Glutamatergic neuron (in vitro differentiated cells): ENCODE data around the gene CDC14A. TPM values are rescaled to one million over a fixed set of nuclear protein-coding genes. Genes with fewer than 3 reads are reported as not detected.

Source experiments
- DNase-seq: peaks from one replicate; pipeline ENCODE4 v3.0.0; 2022
- H3K27ac Mint-ChIP-seq: one replicate; pipeline ENCODE4 v1.8.0; 2020; ENCODE audit warnings: mild to moderate bottlenecking, mixed read lengths, inconsistent platforms; ENCODE audit not compliant: unreplicated experiment
- H3K27me3 Mint-ChIP-seq: one replicate; pipeline ENCODE4 v1.8.0; 2020; ENCODE audit warnings: mild to moderate bottlenecking, moderate library complexity, mixed read lengths, inconsistent platforms; ENCODE audit not compliant: unreplicated experiment
- H3K36me3 Mint-ChIP-seq: one replicate; pipeline ENCODE4 v1.8.0; 2020; ENCODE audit warnings: mild to moderate bottlenecking, mixed read lengths, inconsistent platforms; ENCODE audit not compliant: unreplicated experiment
- H3K4me1 Mint-ChIP-seq: one replicate; pipeline ENCODE4 v1.8.0; 2020; ENCODE audit warnings: mild to moderate bottlenecking, low read depth, mixed read lengths, inconsistent platforms; ENCODE audit not compliant: unreplicated experiment
- H3K4me3 Mint-ChIP-seq: one replicate; pipeline ENCODE4 v1.8.0; 2020; ENCODE audit warnings: mild to moderate bottlenecking, mixed read lengths, inconsistent platforms; ENCODE audit not compliant: unreplicated experiment
- H3K9me3 Mint-ChIP-seq: one replicate; pipeline ENCODE4 v1.8.0; 2020; ENCODE audit warnings: mild to moderate bottlenecking, moderate library complexity, mixed read lengths, inconsistent platforms; ENCODE audit not compliant: unreplicated experiment
- CTCF ChIP-seq: fragments of 200-600 bp; sonication (generic); IDR thresholded peaks from one replicate; pipeline ENCODE4 v1.5.0; 2021; ENCODE audit not compliant: partially characterized antibody, unreplicated experiment
- total RNA-seq: library from RNA; stranded (reverse); fragmentation: NEBNext Ultra II Directional; extraction: Animal tissue kit (Norgen Biotek cat#: 25700); gene quantifications from one replicate; pipeline ENCODE4 v1.2.1, GENCODE V29; 2021; ENCODE audit not compliant: unreplicated experiment

Gene CDC14A
- total RNA-seq, 1 donor from 2014 or later: 9.2 TPM

DNA sequence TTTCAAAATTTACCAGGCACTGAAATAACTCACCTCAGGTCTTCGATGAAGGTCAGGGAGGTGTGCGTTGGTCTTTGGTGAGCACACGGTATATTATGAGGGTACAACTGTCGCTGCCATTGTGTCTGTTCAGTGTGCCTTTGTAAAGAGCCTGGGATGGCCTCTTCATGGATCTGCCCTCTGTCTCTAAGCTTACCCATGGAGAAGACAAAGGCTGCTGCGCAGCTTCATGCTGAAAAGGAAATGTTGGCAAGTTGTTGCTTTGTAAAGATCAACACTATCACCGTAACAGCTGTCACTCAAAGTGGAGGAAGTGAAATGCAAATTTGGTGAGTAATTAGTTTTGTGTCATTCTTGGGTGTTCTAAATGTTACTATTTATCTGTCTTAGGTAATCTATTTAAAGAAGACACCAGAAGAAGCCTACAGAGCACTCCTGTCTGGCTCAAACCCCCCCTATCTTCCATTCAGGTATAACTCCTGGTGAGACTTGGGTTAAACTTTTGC is 71.6 kb downstream of the CDC14A start:
- Mint-ChIP-seq H3K27ac (no peak overlapping the region), H3K4me1 (no peaks in the 10 kb centered on the region), H3K9me3 (no peaks in the 10 kb centered on the region), H3K36me3 (no peaks in the 10 kb centered on the region), H3K4me3 (no peak overlapping the region), H3K27me3 (peaks cover 2% of the 10 kb centered on the region)
- no peak for DNase-seq
- TF ChIP-seq CTCF: no peak

DNA sequence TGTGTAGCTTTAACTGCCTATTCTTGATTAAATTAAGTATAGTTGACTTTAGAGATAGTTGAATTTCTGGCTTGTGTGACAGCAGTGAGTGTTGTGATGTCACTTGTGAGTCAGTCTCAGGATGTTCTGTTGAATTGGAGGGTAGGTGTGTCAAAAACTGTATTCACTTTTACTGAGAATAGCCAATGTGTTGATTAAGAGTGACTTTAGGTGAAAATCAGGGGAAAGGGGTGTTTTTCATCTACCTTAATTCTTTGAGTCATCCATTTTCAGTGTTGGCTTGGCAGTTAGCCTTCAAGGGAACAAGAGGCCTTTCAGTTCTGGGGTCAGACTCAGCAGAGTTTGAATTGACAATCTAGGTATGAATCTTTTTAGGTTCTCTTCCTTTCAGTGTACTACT is 75.9 kb downstream of the CDC14A start:
- H3K4me1 Mint-ChIP-seq: no peaks in the 10 kb centered on the region
- no peak overlapping the region for H3K4me3 Mint-ChIP-seq
- H3K27me3 Mint-ChIP-seq: peaks cover 2% of the 10 kb centered on the region
- DNase-seq: no peak
- no peaks in the 10 kb centered on the region for H3K9me3 Mint-ChIP-seq
- TF ChIP-seq CTCF: no peak
- no peaks in the 10 kb centered on the region for H3K36me3 Mint-ChIP-seq
- H3K27ac Mint-ChIP-seq: no peak overlapping the region

GRCh38 chr1:100430325-100430756 is 78.0 kb downstream of the CDC14A start:
- Mint-ChIP-seq H3K27me3 (peaks cover 2% of the 10 kb centered on the region), H3K9me3 (peaks cover 6% of the 10 kb centered on the region), H3K27ac (no peak overlapping the region), H3K36me3 (no peaks in the 10 kb centered on the region), H3K4me3 (no peak overlapping the region), H3K4me1 (no peaks in the 10 kb centered on the region)
- no peak for DNase-seq
- no peak for TF ChIP-seq CTCF

- DNase-seq: no peak
- Mint-ChIP-seq H3K4me1 (no peaks in the 10 kb centered on the region), H3K27ac (no peak overlapping the region), H3K27me3 (peaks cover 2% of the 10 kb centered on the region), H3K9me3 (peaks cover 8% of the 10 kb centered on the region), H3K4me3 (no peak overlapping the region), H3K36me3 (no peaks in the 10 kb centered on the region)
- TF ChIP-seq CTCF: no peak
These were observed 79.6 kb downstream of the CDC14A start for GRCh38 chr1:100431954-100432353.

DNA sequence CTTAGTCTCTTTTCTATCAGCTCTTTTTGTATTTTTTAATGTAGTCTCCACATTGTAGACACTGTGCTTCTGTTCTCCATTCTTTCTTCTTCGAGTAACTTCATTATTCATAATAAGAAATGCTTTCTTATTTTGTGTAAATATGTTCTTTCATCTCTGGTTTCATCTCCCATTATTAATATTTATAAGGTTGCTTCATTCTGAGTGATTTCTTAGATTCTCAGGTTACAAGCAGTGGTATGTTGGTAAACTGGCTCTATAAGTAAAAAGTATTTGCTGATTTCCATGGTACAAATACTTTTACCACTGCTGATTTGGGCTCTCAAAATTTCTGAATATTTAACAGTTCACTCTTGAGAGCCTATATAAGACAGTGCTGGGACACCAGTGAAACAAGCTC is 81.3 kb downstream of the CDC14A start:
- H3K27ac Mint-ChIP-seq: no peak overlapping the region
- H3K4me3 Mint-ChIP-seq: no peak overlapping the region
- H3K36me3 Mint-ChIP-seq: no peaks in the 10 kb centered on the region
- peaks cover 8% of the 10 kb centered on the region for H3K9me3 Mint-ChIP-seq
- H3K27me3 Mint-ChIP-seq: peaks cover 2% of the 10 kb centered on the region
- DNase-seq: no peak
- no peaks in the 10 kb centered on the region for H3K4me1 Mint-ChIP-seq
- no peak for TF ChIP-seq CTCF
